Inflammatory macrophage (primary cell): ENCODE results near the gene PRAME.
"Not testable (repeated sequence)": the region's sequence is repeated elsewhere in the genome, so short reads cannot be mapped to it uniquely, and the experiment has no call there.

ENCODE experiments used
- DNase-seq, 2 donors: peaks; one replicate each; pipeline ENCODE4 v3.0.0-alpha.2; 2020 to 2022
- total RNA-seq, 18 experiments: gene quantifications; one replicate each; lab custom pipeline; 2026; ENCODE audit warnings: mixed read lengths in 6 of 18, inconsistent platforms in 2 of 18; lab: John Stamatoyannopoulos, UW

The PRAME gene, protein sequence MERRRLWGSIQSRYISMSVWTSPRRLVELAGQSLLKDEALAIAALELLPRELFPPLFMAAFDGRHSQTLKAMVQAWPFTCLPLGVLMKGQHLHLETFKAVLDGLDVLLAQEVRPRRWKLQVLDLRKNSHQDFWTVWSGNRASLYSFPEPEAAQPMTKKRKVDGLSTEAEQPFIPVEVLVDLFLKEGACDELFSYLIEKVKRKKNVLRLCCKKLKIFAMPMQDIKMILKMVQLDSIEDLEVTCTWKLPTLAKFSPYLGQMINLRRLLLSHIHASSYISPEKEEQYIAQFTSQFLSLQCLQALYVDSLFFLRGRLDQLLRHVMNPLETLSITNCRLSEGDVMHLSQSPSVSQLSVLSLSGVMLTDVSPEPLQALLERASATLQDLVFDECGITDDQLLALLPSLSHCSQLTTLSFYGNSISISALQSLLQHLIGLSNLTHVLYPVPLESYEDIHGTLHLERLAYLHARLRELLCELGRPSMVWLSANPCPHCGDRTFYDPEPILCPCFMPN
- 0 to 21.0 (median 0.11) reads per million in 18 experiments for total RNA-seq

DNA sequence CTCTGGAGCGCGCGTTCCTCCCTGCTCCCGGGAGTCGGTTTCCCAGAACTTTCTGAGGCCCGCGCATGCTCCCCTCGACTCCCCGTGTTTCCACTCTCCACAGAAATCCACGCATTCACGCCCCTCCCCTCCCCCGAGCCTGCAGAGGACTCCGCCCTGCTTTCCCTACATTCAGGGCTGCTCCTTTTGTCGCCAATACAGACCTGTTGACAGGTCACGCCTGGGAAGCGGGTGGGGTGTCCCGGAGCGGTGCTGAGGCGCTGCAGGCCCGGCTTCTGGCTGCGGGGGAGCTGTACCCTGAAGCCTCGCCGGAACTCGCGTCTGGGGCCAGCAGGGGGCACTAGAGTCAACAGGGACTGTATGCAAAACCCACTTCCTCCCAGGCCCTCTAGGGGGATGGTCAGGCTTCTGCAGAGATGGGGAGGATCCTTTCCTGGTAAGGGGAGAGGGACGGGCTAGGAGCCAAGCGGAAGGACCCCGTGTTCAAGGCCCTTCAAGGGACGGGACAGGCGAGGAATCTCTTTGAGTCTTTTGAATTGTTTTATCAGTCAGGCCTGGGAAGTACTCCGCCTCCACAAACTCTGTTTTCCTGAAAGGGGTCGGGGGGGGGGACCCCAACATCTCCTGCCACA, at the start of gene PRAME:
PRAME (minus strand) TSS at position 294 of the 632 bp plus-strand sequence. CDS start 2,433 bp downstream, outside the sequence.
- peak; percentile 83 to 85 for DNase-seq

DNA sequence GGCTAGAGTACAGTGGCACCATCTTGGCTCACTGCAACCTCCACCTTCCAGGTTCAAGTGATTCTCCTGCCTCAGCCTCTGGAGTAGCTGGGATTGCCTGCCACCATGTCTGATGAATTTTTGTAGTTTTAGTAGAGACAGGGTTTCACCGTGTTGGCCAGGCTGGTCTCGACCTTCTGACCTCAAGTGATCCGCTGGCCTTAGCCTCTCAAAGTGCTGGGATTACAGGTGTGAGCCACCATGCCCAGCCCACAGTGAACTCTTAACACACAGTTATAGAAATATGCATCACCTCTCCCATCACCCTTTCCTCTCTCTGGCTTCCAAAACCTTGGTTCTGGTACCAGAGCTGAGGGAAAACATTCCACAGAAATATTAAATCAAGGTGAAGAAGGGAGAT, 49.0 kb upstream of the PRAME start:
- not testable (repeated sequence) for DNase-seq

DNA sequence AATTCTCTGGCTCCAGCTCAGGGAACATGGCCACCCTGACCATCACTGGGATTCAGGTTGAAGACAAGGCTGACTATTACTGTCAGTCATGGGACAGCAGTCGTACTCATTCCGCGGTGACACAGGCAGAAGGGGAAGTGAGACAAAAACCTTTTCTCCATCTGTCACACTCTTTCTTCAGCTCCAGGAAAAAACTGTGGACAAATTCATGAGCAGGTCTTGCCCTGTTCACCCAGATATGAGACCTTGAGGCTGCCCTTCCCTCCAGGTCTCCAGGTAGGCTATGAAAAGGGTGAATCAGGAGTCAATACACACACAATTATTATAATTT, 46.0 kb upstream of the PRAME start:
- DNase-seq, result peak in 1 of 2 donors; percentile 5

DNA sequence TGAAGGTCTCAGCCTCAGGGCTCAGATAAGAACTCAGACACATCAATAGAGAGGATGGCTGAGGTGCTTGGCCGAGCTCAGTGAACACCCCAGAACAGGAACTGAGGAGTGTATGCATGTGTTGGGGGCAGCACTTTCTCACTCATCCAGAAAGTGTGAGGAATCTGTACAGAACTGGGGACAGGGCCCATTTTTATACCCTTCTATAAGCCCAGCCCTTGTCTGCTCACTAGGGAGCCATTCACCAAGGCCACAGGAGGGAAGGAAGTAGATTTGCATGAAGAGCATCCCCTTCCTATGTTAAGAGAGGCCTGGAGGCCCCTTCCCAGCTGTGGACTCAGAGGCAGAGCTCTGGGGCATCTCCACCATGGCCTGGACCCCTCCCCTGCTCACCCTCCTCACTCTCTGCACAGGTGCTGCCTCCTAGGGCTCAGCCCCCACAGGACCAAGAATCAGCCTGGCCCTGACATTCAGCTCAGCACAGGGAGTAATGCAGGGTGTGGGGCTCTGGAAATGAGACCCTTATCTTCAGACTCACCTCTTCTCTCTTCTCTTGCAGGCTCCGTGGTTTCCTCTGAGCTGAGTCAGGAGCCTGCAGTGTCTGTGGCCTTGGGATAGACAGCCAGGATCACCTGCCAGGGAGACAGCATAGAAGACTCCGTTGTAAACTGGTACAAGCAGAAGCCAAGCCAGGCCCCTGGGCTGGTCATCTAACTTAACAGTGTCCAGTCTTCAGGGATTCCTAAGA, 45.4 kb upstream of the PRAME start:
- DNase-seq, result no peak

DNA sequence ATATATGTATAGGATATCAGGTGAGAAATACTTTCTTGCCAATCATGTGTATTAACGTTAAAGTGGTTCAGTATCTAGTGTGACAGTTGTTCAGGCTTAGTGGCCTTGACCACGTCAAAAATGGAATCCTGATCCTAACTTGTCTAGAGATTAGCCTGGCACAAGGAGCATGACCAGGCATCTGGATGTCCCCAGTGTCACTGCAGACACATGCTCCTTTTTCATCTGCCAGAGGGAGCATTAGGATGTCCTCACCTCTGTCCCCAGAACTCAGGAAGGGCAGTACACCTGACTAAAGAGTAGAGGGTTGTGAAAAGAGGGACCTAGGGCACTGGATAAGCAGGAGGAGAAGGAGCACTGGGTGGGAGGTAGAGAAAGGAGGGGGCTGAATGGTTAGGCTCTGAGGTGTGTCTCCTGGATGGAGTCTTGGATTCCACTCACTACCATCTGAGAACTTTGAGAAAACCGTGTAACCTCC, 44.4 kb upstream of the PRAME start:
- DNase-seq, result no peak

DNA sequence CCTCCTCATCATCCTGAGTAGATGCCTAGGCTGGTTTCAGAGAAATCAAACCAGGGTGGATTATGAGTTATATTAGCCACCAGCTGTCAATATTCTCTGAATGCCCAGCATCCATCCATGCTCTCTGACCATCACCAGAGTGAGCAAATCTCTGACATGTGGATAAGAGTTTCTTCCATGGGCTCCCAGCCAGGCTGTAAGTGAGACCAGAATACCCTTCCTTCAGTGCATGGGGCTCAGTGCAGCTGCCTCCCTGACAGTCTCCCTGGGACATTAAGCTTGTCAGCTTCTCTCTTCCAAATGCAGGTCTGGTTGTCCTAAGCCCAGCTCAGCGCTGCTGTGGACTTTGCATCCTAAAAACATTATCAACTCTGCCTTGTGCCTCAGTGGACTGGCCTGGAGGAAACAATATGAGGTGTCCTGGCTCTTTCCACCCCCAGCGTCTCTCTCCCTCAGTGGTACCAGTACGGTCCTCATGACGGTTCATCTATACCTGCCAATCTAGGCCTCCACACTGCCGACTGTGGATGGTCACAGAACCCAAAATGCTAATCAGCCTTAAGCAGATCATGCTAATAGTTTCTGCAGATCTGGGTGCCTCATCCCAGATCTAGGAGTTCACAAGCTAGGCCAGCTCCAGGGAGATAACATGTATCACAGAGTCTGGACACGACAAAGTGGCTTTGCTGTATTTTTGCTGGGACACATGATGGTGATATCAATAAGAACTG, 41.6 kb upstream of the PRAME start:
- DNase-seq, result no peak

DNA sequence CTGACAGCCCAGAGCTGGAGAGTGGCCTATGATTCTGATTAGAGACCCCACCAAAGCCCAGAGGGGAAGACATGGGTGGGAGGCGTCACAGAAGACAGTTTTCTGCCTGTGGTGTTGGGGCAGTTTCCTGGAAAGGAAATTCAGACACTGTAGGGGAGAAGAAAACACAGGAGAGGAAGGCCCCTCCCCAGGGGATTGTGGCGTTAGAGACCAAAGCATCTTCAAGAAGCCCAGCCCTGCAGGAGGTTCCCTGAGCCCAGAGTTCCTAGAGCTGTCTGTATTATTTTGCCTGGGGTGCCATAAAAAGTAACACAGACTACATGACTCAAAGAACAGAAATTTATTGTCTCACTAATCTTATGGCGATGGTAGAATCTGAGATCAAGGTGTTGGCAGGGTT, 40.2 kb upstream of the PRAME start:
- DNase-seq, result no peak

DNA sequence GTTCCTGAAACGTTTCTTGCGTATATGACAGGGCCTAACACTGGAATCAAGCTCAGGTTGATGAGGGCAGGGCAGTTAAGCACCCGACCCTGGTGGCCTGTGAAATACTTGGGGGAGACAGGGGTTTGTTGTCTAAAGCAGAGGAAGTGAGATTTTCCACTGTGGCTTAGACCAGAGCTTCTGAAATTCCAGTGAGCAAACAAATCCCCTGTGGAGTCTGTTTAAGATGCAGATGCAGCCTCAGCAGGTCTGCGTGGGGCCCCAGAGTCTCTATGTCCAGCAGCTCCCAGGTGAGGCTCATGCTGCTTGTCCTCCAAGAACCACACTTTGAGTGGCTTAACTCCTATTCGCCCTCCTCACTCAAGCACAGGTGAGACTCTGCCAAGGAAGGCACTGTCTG, 39.1 kb upstream of the PRAME start:
- no peak for DNase-seq

DNA sequence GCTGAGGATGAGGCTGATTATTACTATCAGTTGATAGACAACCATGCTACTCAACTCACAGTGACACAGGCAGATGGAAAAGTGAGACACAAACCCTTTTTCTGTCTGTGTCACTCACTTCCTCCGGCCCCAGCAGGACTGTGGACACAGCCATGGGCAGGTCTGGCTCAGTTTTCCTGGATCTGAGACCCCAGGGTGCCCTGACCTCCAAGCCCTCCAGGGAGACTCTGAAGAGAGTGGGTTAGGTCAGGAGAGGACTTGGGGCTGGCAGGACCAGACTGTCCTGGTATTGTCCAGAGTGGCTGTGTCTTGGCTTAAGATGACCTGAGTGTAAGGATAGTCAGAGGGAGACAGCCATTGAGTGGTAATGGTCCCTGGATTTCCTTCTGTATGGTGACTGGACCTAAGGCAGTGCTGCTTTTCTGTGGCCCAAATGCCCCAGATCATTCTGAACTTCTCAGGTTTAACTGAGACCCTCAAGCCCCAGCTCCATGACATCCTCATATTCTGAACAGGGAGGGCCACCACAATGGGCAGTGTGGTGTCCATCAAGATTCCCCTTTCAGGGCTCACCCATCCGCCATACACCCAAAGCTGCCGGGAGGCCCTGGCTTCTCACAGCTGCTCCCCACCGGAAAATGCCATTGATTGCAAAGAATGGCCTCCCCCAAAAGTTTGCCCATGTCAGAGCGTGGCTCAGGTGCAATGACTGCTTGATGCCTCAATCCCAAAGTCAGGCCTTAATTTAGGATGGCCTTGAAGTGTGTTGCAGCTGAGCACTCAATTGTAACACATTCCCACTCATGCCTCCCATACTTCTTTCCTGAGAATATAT, 36.2 kb upstream of the PRAME start:
- DNase-seq, result no peak

DNA sequence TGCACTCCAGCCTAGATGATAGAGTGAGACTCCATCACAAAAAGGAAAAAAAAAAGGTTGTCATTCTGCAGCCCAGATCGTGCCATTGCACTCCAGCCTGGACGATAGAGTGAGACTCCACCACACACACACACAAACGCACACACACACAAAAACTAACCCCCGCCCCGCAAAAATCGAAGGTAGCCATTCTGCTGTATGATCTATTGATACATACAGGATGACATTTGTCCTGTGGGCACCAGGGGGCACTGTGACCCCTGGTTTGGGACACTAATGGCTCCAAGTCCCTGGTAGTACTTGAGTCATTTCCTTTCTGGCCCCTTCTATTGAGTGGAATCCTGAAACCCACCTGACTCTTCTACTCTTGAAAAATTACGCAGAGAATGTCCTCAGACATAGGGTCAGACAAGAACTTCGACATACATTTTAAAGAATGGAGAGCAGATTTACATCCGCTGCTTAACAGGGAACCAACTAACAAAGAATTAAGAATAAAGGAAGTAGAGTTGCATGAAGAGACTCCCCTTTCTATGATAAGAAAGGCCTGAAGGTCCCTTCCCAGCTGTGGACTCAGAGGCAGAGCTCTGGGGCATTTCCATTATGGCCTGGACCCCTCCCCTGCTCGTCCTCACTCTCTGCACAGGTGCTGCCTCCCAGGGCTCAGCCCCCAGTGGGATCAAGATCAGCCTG, 35.0 kb upstream of the PRAME start:
- DNase-seq, result peak; percentile 38 to 70

DNA sequence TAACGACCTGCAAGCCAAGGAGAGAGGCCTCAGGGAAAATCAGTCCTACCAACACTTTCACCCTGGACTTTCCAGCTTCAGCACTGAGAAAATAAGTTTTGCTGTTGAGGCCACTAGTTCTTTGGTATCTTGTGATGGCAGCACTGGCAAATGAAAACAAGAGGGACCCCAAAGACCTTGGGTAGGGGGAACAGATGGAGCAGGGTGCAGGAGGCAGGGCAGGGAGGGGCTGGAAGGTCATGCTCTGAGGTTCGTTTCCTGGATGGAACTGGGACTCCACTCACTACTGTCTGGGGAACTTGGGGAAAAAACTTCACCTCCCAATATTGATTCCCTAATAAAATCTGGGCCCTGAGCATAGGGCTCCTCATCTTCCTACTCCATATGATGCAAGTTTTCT, 34.2 kb upstream of the PRAME start:
- DNase-seq, result no peak

DNA sequence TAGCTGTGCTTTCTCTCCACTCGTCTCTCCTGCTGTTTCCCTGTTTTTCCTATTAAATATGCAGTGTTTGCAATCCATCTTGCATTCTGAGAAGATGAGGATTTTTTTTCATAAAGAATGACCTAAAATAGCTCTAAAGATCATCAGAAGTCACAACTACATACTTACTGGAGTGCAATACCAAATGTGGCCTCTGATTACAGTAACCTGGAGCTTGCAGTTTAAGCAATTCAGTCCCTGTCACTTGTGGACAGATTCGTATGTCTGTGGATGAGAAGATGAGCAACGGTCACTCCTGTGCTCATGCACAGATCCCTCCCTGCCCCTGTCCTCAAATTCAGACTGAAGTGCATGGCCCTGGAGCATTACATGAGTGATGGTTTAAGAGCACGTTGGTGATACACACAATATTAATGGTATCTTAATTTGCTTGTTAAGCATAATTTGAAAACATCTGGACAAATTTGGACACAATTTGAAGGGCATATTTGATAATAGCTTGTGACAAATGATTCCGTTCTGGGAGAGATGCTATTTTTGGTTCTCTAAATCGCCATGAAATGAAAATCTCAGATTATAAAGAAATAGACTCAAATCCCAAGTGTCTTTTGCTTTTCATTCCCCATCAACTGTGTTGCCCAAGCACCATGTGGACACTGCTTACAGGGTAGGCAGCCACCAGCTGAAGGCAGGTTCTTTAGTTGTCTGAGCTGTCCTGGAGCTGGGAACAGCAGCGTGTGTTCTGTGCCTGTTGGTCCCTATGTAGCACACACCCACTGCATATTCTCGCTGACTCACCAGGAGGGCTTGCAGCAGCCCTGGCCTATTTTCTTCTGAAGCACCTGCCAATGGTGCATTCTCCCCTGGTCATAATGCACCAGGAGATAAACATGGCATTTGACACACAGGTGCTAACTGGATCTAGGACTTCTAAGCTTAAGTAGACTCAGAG, 32.6 kb upstream of the PRAME start:
- no peak for DNase-seq

DNA sequence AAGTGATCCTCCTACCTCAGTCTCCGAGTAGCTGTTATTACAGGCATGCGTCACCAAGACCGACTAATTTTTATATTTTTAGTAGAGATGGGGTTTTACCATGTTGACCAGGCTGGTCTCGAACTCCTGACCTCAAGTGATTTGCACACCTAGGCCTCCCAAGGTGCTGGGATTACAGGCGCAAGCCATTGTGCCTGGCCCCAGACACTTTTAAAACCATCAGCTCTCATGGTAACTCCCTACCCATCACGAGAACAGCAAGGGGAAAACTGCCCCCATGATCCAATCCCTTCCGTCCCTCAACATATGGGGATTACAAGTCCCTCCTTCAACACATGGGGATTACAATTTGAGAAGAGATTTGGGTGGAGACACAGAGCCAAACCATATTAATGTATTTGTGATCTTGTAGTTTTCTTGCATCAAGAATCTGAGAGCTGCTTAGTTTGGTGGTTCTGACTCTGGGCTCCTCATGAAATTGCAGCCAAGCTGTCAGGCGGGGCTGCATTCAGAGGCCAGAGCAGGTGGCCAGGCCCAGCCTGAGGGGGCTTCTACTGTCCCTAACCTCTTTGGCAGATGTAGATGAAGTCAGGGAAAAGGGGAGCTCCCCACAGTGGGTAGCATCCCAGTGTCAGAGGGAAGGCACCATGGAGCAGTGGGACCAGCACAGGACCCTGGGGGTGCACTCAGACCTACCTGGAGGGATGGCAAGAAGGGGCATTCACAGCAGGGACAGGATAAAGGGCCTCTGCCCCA, 31.2 kb upstream of the PRAME start:
- DNase-seq, result no peak

DNA sequence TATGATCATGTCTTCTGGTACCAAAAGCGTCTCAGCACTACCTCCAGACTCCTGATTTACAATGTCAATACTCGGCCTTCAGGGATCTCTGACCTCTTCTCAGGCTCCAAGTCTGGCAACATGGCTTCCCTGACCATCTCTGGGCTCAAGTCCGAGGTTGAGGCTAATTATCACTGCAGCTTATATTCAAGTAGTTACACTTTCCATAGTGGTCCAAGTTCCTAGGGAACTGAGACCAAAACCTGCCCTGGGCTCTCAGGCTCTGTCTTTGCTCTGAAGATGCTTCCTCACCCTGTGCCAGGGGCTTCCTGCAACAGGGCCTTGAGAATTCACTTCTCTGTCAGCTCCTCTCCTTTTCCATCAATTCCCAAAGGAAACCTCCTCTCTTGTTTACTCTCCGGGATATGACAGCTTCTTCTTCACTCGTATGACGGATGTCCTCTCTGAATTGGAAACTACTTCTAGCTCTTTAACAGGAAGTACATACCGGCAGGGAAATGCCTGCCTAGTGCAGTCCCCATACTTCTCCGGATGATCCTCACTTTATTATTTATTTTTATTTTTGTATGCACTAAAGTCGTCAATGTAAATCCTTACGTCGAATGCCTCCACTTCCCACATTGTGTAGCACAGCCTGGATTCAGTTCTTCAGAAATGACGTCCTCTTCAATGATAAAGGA, 29.6 kb upstream of the PRAME start:
- DNase-seq, result no peak

DNA sequence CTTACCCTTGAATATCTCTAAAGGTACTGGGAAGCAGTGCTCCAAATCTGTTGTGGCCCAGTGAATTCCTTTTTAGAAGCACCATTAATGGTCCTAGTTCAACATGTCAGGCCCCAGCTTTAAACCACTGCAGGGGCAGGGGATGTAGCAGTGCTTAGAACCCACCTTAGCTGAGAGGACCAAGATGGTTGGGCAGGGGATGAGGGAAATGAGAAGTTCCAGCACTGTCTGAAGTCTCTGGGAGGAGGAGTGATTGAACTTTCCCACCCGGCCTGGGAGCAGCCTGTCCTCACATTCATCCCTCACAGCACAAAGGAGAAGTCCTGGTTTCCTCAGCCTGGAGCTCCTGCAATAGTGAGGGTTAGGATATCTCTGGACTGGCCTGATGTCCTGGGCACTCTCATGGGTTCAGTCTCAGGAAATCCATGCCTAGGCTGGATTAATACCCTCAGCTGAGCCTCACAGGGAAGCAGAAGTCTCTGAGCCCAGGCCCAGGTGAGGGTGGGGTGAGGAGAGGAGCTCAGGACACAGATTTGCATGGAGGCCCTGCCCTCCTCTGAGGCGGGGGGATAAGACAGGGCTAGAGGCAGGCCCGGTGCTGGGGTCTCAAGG, 28.6 kb upstream of the PRAME start:
- DNase-seq, result no peak

DNA sequence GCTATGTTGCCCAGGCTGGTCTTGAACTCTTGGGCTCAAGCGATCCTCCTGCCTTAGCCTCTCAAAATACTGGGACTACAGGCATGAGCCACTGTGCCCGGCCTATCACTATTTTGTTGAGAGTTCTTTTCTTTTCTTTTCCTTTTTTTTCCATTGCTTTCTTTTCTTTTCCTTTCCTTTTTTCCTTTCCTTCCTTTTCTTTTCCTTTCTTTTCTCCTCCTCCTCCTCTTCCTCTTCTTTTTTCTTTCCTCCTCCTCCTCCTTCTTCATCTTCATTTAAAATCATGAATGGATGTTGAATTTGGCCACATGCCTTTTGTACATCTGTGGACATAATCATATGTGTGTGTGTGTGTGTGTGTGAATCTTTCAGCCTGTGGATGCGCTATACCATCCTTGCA, 25.7 kb upstream of the PRAME start:
- DNase-seq, result no peak

DNA sequence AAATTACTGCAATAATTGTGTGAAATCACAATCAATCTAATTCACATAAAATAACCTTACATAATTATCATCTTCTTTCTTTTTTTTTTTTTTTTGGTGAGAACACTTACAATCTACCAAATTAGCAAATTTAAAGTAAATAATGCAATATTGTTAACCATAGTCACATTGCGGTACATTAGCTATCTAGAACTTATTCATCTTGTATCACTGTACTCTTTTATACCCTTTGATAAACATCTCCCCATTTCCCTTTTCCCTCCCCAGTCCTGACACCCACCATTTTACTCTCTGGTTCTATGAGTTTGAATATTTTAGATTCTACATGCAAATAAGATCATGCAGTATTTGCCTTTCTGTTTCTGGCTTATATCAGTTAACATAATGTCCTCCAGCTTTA, 24.0 kb upstream of the PRAME start:
- no peak for DNase-seq

DNA sequence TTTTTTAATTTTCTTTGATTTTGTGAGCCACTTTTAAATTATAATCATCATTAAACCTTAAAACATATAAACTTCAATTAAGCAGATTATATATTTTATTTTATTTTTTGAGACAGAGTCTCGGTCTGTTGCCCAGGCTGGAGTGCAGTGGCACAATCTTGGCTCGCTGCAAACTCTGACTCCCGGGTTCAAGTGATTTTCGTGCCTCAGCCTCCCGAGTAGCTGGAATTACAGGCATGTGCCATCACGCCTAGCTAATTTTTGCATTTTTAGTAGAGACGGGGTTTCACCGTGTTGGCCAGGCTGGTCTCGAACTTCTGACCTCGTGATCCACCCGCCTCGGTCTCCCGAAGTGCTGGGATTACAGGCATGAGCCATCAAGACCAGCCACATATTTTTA, 22.5 kb upstream of the PRAME start:
- not testable (repeated sequence) for DNase-seq
